ENCODE data around the gene GULP1.
"Not testable (repeated sequence)": the region's sequence is repeated elsewhere in the genome, so short reads cannot be mapped to it uniquely, and the experiment has no call there.

The GULP1 gene

GRCh38 chr2:188557081-188557480 lies 265.4 kb downstream of the GULP1 start:
- no peak for TF ChIP-seq CTCF (IDR thresholded peaks at IDR 0.05)
- no peak overlapping the region for H3K27ac Mint-ChIP-seq
- no peak for DNase-seq
- H3K4me1 Mint-ChIP-seq, result no peaks in the 10 kb centered on the region
- peaks cover 19% of the 10 kb centered on the region for H3K9me3 Mint-ChIP-seq
- H3K36me3 Mint-ChIP-seq (ENCODE audit: low read depth), result peaks cover 48% of the 10 kb centered on the region
- no peak overlapping the region for H3K4me3 Mint-ChIP-seq
- H3K27me3 Mint-ChIP-seq (ENCODE audit: low read depth, poor library complexity), result no peaks in the 10 kb centered on the region

- peaks cover 48% of the 10 kb centered on the region for H3K36me3 Mint-ChIP-seq (ENCODE audit: low read depth)
- not testable (repeated sequence) for H3K27me3 Mint-ChIP-seq (ENCODE audit: low read depth, poor library complexity); H3K4me1 Mint-ChIP-seq; H3K4me3 Mint-ChIP-seq; DNase-seq; H3K27ac Mint-ChIP-seq
- H3K9me3 Mint-ChIP-seq, result peaks cover 19% of the 10 kb centered on the region
Measured at GRCh38 chr2:188559455-188559854, 267.8 kb downstream of the GULP1 start.

- peaks cover 34% of the 10 kb centered on the region for H3K36me3 Mint-ChIP-seq (ENCODE audit: low read depth)
Measured at GRCh38 chr2:188561473-188561979, 269.9 kb downstream of the GULP1 start.

GRCh38 chr2:188569431-188570165 lies 277.9 kb downstream of the GULP1 start:
- TF ChIP-seq CTCF (IDR thresholded peaks at IDR 0.05), result no peak
- DNase-seq, result no peak
- Mint-ChIP-seq H3K36me3 (ENCODE audit: low read depth) (peaks cover 25% of the 10 kb centered on the region), H3K27ac (peak overlapping the region; percentile 29), H3K4me3 (no peak overlapping the region), H3K9me3 (no peaks in the 10 kb centered on the region), H3K27me3 (ENCODE audit: low read depth, poor library complexity) (no peaks in the 10 kb centered on the region), H3K4me1 (peaks cover 14% of the 10 kb centered on the region)

More at GRCh38 chr2:188561473-188561979, 269.9 kb downstream of the GULP1 start:
- no peak for DNase-seq
- H3K4me3 Mint-ChIP-seq, result no peak overlapping the region
- no peaks in the 10 kb centered on the region for H3K4me1 Mint-ChIP-seq
- H3K9me3 Mint-ChIP-seq, result peaks cover 15% of the 10 kb centered on the region
- TF ChIP-seq CTCF (IDR thresholded peaks at IDR 0.05), result no peak
- no peaks in the 10 kb centered on the region for H3K27me3 Mint-ChIP-seq (ENCODE audit: low read depth, poor library complexity)
- no peak overlapping the region for H3K27ac Mint-ChIP-seq

GRCh38 chr2:188570370-188570769 lies 278.7 kb downstream of the GULP1 start:
- H3K27ac Mint-ChIP-seq, result no peak overlapping the region
- H3K9me3 Mint-ChIP-seq, result no peaks in the 10 kb centered on the region
- peaks cover 25% of the 10 kb centered on the region for H3K36me3 Mint-ChIP-seq (ENCODE audit: low read depth)
- no peak for TF ChIP-seq CTCF (IDR thresholded peaks at IDR 0.05)
- no peak overlapping the region for H3K4me3 Mint-ChIP-seq
- peaks cover 14% of the 10 kb centered on the region for H3K4me1 Mint-ChIP-seq
- no peaks in the 10 kb centered on the region for H3K27me3 Mint-ChIP-seq (ENCODE audit: low read depth, poor library complexity)
- DNase-seq, result no peak

- Mint-ChIP-seq H3K4me3 (no peak overlapping the region), H3K27me3 (ENCODE audit: low read depth, poor library complexity) (no peaks in the 10 kb centered on the region)
- no peak for DNase-seq
Measured at GRCh38 chr2:188571543-188572303, 280.0 kb downstream of the GULP1 start.

More at GRCh38 chr2:188571543-188572303, 280.0 kb downstream of the GULP1 start:
- Mint-ChIP-seq H3K36me3 (ENCODE audit: low read depth) (peaks cover 24% of the 10 kb centered on the region), H3K9me3 (no peaks in the 10 kb centered on the region), H3K27ac (no peak overlapping the region), H3K4me1 (peaks cover 14% of the 10 kb centered on the region)
- TF ChIP-seq CTCF (IDR thresholded peaks at IDR 0.05), result no peak
